Colon (tissue), 2 donors: ENCODE results near the gene BROX.

Experiments used
- FAIRE-seq: peaks from 2 replicates; lab custom pipeline; 2012; peaks lifted over from hg19 to GRCh38; lab: Jason Lieb, UNC
- donor health status: control.
- donor health status: control.

BROX gene

DNA sequence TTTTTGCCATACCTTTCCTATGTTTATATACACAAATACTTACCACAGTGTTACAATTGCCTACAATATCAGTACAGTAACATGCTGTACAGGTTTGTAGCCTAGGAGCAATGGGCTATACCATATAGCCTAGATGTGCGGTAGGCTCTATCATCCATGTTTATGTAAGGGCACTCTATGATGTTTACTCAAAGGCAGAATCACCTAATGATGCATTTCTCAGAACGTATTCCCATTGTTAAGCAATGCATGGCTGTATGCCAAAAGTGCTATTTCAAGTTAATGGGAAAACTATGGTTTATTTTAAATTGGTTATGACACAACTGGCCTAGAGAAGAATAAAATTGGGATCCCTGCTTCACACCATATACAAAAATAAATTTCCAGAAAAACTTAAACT lies 65.6 kb downstream of the BROX start:
- FAIRE-seq, result no peak

DNA sequence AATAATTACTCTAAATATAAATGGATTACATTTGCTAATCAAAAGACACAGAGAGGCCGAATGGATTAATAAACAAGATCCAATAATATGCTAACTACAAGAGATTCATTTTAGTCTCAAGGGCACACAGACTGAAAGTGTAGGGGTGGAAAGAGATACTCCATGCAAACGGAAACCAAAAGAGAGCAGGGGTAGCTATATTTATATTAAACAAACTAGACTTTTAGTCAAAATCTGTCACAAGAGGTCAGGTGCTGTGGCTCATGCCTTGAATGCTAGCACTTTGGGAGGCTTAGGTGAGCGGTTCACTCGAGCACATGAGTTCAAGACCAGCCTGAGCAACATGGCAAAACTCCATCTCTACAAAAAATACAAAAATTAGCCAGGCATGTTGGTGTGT lies 68.9 kb downstream of the BROX start:
- FAIRE-seq, result no peak

DNA sequence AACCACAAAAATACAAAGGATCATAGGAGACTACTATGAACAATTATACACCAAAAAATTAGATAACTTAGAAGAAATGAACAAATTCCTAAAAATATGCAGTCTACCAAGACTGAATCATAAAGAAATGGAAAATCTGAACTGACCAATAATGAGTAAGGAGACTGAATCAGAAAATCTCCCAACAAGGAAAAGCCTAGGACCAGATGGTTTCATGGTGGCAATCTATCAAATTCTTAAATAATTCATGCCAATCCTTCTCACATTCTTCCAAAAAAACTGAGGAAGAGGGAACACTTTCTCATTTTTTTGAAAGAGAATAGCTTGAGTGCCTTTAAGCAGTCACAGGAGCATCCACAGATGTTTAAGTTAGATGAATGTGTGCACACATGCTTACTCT lies 70.7 kb downstream of the BROX start:
- no peak for FAIRE-seq

DNA sequence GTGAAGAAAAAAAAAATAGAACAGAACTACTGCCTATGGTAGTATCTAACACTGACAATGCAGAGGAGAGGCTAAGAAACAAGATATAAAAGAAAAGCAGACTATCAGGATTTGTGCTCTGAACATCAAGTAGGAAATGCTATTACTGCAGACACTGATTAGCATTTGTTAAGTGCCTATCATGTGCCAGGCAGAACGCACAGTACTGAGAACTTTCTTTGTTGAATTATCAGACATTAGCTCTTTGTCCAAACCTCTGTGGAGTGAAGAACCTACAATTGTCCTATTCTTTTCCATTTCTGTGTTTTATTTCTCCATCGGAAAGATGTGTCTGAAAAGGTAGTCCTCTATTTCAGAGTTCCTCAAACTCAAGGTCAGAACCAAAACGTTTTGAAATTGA lies 72.0 kb downstream of the BROX start:
- FAIRE-seq, result no peak
